HG02884 (cell line): ENCODE results near the gene C17orf58.
"Not testable (repeated sequence)": the region's sequence is repeated elsewhere in the genome, so short reads cannot be mapped to it uniquely, and the experiment has no call there.

Source experiments
- ATAC-seq: cut with Tn5 transposase; IDR thresholded peaks from one replicate; pipeline ENCODE4 v1.9.1; 2021; ENCODE audit warnings: mild to moderate bottlenecking, moderate library complexity; ENCODE audit not compliant: unreplicated experiment

The C17orf58 gene

GRCh38 chr17:67996301-67997171 lies at the start of gene C17orf58:
TSS of gene C17orf58 (minus strand) at chr17:67996469. CDS start at chr17:67996198, 271 bp downstream.
- not testable (repeated sequence) for ATAC-seq

GRCh38 chr17:68036304-68037147 lies 40.3 kb upstream of the C17orf58 start:
- no peak for ATAC-seq

GRCh38 chr17:68035523-68036303 lies 39.4 kb upstream of the C17orf58 start, which contains the start of gene KPNA2:
TSS of gene KPNA2 (plus strand) at chr17:68035735. CDS start at chr17:68037133, 1,398 bp downstream.
- ATAC-seq, result peak; percentile 92

GRCh38 chr17:68035131-68035522 lies 38.9 kb upstream of the C17orf58 start:
- peak; percentile 90 for ATAC-seq

GRCh38 chr17:68034452-68034776 lies 38.1 kb upstream of the C17orf58 start:
- no peak for ATAC-seq

GRCh38 chr17:68033636-68034451 lies 37.6 kb upstream of the C17orf58 start:
- no peak for ATAC-seq

- no peak for ATAC-seq
Observed at GRCh38 chr17:68029512-68030215, 33.4 kb upstream of the C17orf58 start.

- not testable (repeated sequence) for ATAC-seq
Observed at GRCh38 chr17:68022547-68022946, 26.3 kb upstream of the C17orf58 start.

GRCh38 chr17:68021963-68022362 lies 25.7 kb upstream of the C17orf58 start:
- no peak for ATAC-seq

- not testable (repeated sequence) for ATAC-seq
Observed at GRCh38 chr17:68020791-68021190, 24.5 kb upstream of the C17orf58 start.

GRCh38 chr17:68020409-68020756 lies 24.1 kb upstream of the C17orf58 start:
- ATAC-seq, result no peak

GRCh38 chr17:68019675-68020408 lies 23.6 kb upstream of the C17orf58 start:
- peak; percentile 87 for ATAC-seq

- no peak for ATAC-seq
Observed at GRCh38 chr17:68019336-68019674, 23.0 kb upstream of the C17orf58 start.

GRCh38 chr17:68018493-68018892 lies 22.2 kb upstream of the C17orf58 start:
- ATAC-seq, result not testable (repeated sequence)

GRCh38 chr17:68016838-68017237 lies 20.6 kb upstream of the C17orf58 start:
- no peak for ATAC-seq

- ATAC-seq, result no peak
Observed at GRCh38 chr17:68015081-68015723, 18.9 kb upstream of the C17orf58 start.

- no peak for ATAC-seq
Observed at GRCh38 chr17:68013385-68013784, 17.1 kb upstream of the C17orf58 start.

GRCh38 chr17:68011199-68011665 lies 15.0 kb upstream of the C17orf58 start:
- ATAC-seq, result no peak
